ENCODE measurements around the gene MRPL52.

DNA sequence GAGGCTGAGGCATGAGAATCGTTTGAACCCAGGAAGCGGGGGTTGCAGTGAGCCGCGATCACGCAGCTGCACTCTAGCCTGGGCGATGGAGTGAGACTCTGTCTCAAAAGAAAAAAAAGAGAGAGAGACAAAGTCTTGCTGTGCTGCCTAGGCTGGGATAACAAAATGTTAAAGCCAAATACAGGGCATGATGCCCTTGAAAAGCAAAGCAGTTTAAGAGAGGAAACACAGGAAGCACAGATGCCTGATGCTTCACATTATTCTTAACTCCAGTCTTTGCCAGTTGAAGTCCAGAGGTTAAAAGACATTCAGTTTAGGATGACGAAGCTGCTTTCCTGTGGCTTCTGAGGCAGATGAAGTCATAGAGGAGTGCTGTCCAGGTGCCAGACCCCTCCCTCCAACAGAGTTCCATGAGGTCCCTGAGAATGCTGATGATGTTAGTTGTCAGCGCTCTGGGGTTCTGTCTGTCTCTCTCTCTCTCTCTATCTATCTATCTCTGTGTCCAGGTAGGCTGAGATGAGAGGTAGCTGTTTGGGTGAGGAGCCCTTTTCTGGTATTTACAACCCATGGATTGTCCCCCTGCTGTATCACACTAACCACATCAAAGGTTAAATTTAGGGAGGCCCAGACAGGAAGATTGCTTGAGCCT, 4.9 kb upstream of the MRPL52 start:
- TF ChIP-seq, protein P1, sequence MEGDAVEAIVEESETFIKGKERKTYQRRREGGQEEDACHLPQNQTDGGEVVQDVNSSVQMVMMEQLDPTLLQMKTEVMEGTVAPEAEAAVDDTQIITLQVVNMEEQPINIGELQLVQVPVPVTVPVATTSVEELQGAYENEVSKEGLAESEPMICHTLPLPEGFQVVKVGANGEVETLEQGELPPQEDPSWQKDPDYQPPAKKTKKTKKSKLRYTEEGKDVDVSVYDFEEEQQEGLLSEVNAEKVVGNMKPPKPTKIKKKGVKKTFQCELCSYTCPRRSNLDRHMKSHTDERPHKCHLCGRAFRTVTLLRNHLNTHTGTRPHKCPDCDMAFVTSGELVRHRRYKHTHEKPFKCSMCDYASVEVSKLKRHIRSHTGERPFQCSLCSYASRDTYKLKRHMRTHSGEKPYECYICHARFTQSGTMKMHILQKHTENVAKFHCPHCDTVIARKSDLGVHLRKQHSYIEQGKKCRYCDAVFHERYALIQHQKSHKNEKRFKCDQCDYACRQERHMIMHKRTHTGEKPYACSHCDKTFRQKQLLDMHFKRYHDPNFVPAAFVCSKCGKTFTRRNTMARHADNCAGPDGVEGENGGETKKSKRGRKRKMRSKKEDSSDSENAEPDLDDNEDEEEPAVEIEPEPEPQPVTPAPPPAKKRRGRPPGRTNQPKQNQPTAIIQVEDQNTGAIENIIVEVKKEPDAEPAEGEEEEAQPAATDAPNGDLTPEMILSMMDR (conservative IDR thresholded peaks at IDR 0.05), result no peak
- TF ChIP-seq ZFX (IDR thresholded peaks at IDR 0.05), result no peak
